ENCODE results near the gene CHAC2.
"Not testable (repeated sequence)": the region's sequence is repeated elsewhere in the genome, so short reads cannot be mapped to it uniquely, and the experiment has no call there.

Gene CHAC2

GRCh38 chr2:53767405-53768241, at the start of gene CHAC2:
CHAC2 (plus strand) TSS chr2:53767804; CDS start chr2:53767887, 83 bp downstream.
- peaks cover 7 to 12% (median 10%) of the 10 kb centered on the region in 5 donors for H3K36me3 ChIP-seq (ENCODE audit: control insufficient read depth in 5 of 5, insufficient read depth in 5 of 5, low read length in 5 of 5)
- H3K9me3 ChIP-seq (ENCODE audit: control insufficient read depth in 5 of 5, low read length in 5 of 5) = no peaks in the 10 kb centered on the region
- H3K27me3 ChIP-seq (ENCODE audit: control insufficient read depth in 5 of 5, insufficient read depth in 4 of 5, low read length in 5 of 5) = no peaks in the 10 kb centered on the region
- H3K4me3 ChIP-seq (ENCODE audit: low read depth in 1 of 5, low read length in 5 of 5) = peak within 1 kb of the TSS; percentile 75 to 95 (median 92)
- peaks cover 0 to 17% (median 12%) of the 10 kb centered on the region in 5 donors for H3K4me1 ChIP-seq (ENCODE audit: control insufficient read depth in 5 of 5, insufficient read depth in 5 of 5, low read length in 5 of 5)
- H3K9ac ChIP-seq (ENCODE audit: low read length in 5 of 5) = peak within 1 kb of the TSS; percentile 76 to 95 (median 85)
- peak within 1 kb of the TSS; percentile 71 for H3K27ac ChIP-seq (ENCODE audit: low read depth, low read length)

GRCh38 chr2:53720944-53721343, 46.7 kb upstream of the CHAC2 start:
- H3K27ac ChIP-seq (ENCODE audit: low read depth, low read length); H3K27me3 ChIP-seq (ENCODE audit: control insufficient read depth in 5 of 5, insufficient read depth in 4 of 5, low read length in 5 of 5); H3K36me3 ChIP-seq (ENCODE audit: control insufficient read depth in 5 of 5, insufficient read depth in 5 of 5, low read length in 5 of 5); H3K4me3 ChIP-seq (ENCODE audit: low read depth in 1 of 5, low read length in 5 of 5); H3K9ac ChIP-seq (ENCODE audit: low read length in 5 of 5); H3K4me1 ChIP-seq (ENCODE audit: control insufficient read depth in 5 of 5, insufficient read depth in 5 of 5, low read length in 5 of 5); H3K9me3 ChIP-seq (ENCODE audit: control insufficient read depth in 5 of 5, low read length in 5 of 5): not testable (repeated sequence)

- H3K9me3 ChIP-seq (ENCODE audit: control insufficient read depth in 5 of 5, low read length in 5 of 5) = no peaks in the 10 kb centered on the region
- H3K9ac ChIP-seq (ENCODE audit: low read length in 5 of 5) = no peak overlapping the region
- no peak overlapping the region for H3K4me3 ChIP-seq (ENCODE audit: low read depth in 1 of 5, low read length in 5 of 5)
- H3K27me3 ChIP-seq (ENCODE audit: control insufficient read depth in 5 of 5, insufficient read depth in 4 of 5, low read length in 5 of 5) = no peaks in the 10 kb centered on the region
- H3K36me3 ChIP-seq (ENCODE audit: control insufficient read depth in 5 of 5, insufficient read depth in 5 of 5, low read length in 5 of 5) = peaks cover 0 to 13% (median 7%) of the 10 kb centered on the region in 5 donors
- H3K4me1 ChIP-seq (ENCODE audit: control insufficient read depth in 5 of 5, insufficient read depth in 5 of 5, low read length in 5 of 5) = no peaks in the 10 kb centered on the region
- no peak overlapping the region for H3K27ac ChIP-seq (ENCODE audit: low read depth, low read length)
Measured at GRCh38 chr2:53724536-53724935, 43.1 kb upstream of the CHAC2 start.

GRCh38 chr2:53725662-53726061, 41.9 kb upstream of the CHAC2 start:
- peaks cover 3 to 20% (median 9%) of the 10 kb centered on the region in 5 donors for H3K36me3 ChIP-seq (ENCODE audit: control insufficient read depth in 5 of 5, insufficient read depth in 5 of 5, low read length in 5 of 5)

GRCh38 chr2:53727921-53728320, 39.7 kb upstream of the CHAC2 start:
- peaks cover 3 to 22% (median 9%) of the 10 kb centered on the region in 5 donors for H3K36me3 ChIP-seq (ENCODE audit: control insufficient read depth in 5 of 5, insufficient read depth in 5 of 5, low read length in 5 of 5)
- H3K9ac ChIP-seq (ENCODE audit: low read length in 5 of 5) = no peak overlapping the region
- no peaks in the 10 kb centered on the region for H3K9me3 ChIP-seq (ENCODE audit: control insufficient read depth in 5 of 5, low read length in 5 of 5)
- H3K27me3 ChIP-seq (ENCODE audit: control insufficient read depth in 5 of 5, insufficient read depth in 4 of 5, low read length in 5 of 5) = no peaks in the 10 kb centered on the region
- no peaks in the 10 kb centered on the region for H3K4me1 ChIP-seq (ENCODE audit: control insufficient read depth in 5 of 5, insufficient read depth in 5 of 5, low read length in 5 of 5)
- no peak overlapping the region for H3K4me3 ChIP-seq (ENCODE audit: low read depth in 1 of 5, low read length in 5 of 5)
- H3K27ac ChIP-seq (ENCODE audit: low read depth, low read length) = no peak overlapping the region

More at GRCh38 chr2:53725662-53726061, 41.9 kb upstream of the CHAC2 start:
- H3K4me1 ChIP-seq (ENCODE audit: control insufficient read depth in 5 of 5, insufficient read depth in 5 of 5, low read length in 5 of 5) = no peaks in the 10 kb centered on the region
- no peaks in the 10 kb centered on the region for H3K27me3 ChIP-seq (ENCODE audit: control insufficient read depth in 5 of 5, insufficient read depth in 4 of 5, low read length in 5 of 5)
- H3K4me3 ChIP-seq (ENCODE audit: low read depth in 1 of 5, low read length in 5 of 5) = no peak overlapping the region
- no peaks in the 10 kb centered on the region for H3K9me3 ChIP-seq (ENCODE audit: control insufficient read depth in 5 of 5, low read length in 5 of 5)
- no peak overlapping the region for H3K9ac ChIP-seq (ENCODE audit: low read length in 5 of 5)
- no peak overlapping the region for H3K27ac ChIP-seq (ENCODE audit: low read depth, low read length)

GRCh38 chr2:53729143-53729762, 38.4 kb upstream of the CHAC2 start:
- no peaks in the 10 kb centered on the region for H3K9me3 ChIP-seq (ENCODE audit: control insufficient read depth in 5 of 5, low read length in 5 of 5)
- peaks cover 3 to 22% (median 12%) of the 10 kb centered on the region in 5 donors for H3K36me3 ChIP-seq (ENCODE audit: control insufficient read depth in 5 of 5, insufficient read depth in 5 of 5, low read length in 5 of 5)
- H3K4me1 ChIP-seq (ENCODE audit: control insufficient read depth in 5 of 5, insufficient read depth in 5 of 5, low read length in 5 of 5) = no peaks in the 10 kb centered on the region
- H3K27me3 ChIP-seq (ENCODE audit: control insufficient read depth in 5 of 5, insufficient read depth in 4 of 5, low read length in 5 of 5) = no peaks in the 10 kb centered on the region
- H3K4me3 ChIP-seq (ENCODE audit: low read depth in 1 of 5, low read length in 5 of 5) = no peak overlapping the region
- no peak overlapping the region for H3K9ac ChIP-seq (ENCODE audit: low read length in 5 of 5)
- H3K27ac ChIP-seq (ENCODE audit: low read depth, low read length) = no peak overlapping the region

- peaks cover 0 to 24% (median 10%) of the 10 kb centered on the region in 5 donors for H3K4me1 ChIP-seq (ENCODE audit: control insufficient read depth in 5 of 5, insufficient read depth in 5 of 5, low read length in 5 of 5)
- H3K4me3 ChIP-seq (ENCODE audit: low read depth in 1 of 5, low read length in 5 of 5) = no peak overlapping the region
- H3K9ac ChIP-seq (ENCODE audit: low read length in 5 of 5) = no peak overlapping the region
- H3K36me3 ChIP-seq (ENCODE audit: control insufficient read depth in 5 of 5, insufficient read depth in 5 of 5, low read length in 5 of 5) = peaks cover 0 to 9% (median 6%) of the 10 kb centered on the region in 5 donors
- no peaks in the 10 kb centered on the region for H3K9me3 ChIP-seq (ENCODE audit: control insufficient read depth in 5 of 5, low read length in 5 of 5)
- no peaks in the 10 kb centered on the region for H3K27me3 ChIP-seq (ENCODE audit: control insufficient read depth in 5 of 5, insufficient read depth in 4 of 5, low read length in 5 of 5)
- no peak overlapping the region for H3K27ac ChIP-seq (ENCODE audit: low read depth, low read length)
Measured at GRCh38 chr2:53737091-53737490, 30.5 kb upstream of the CHAC2 start.

GRCh38 chr2:53739032-53739431, 28.6 kb upstream of the CHAC2 start:
- H3K27me3 ChIP-seq (ENCODE audit: control insufficient read depth in 5 of 5, insufficient read depth in 4 of 5, low read length in 5 of 5) = no peaks in the 10 kb centered on the region
- H3K4me1 ChIP-seq (ENCODE audit: control insufficient read depth in 5 of 5, insufficient read depth in 5 of 5, low read length in 5 of 5) = peaks cover 0 to 24% (median 10%) of the 10 kb centered on the region in 5 donors
- H3K36me3 ChIP-seq (ENCODE audit: control insufficient read depth in 5 of 5, insufficient read depth in 5 of 5, low read length in 5 of 5) = peaks cover 0 to 5% (median 3%) of the 10 kb centered on the region in 5 donors
- H3K9me3 ChIP-seq (ENCODE audit: control insufficient read depth in 5 of 5, low read length in 5 of 5) = no peaks in the 10 kb centered on the region
- no peak overlapping the region for H3K27ac ChIP-seq (ENCODE audit: low read depth, low read length)
- peak overlapping the region in 4 of 5 donors; percentile 30 to 60 (median 44) for H3K4me3 ChIP-seq (ENCODE audit: low read depth in 1 of 5, low read length in 5 of 5)
- H3K9ac ChIP-seq (ENCODE audit: low read length in 5 of 5) = peak overlapping the region in 1 of 5 donors; percentile 7

- Histone ChIP-seq H3K27me3 (ENCODE audit: control insufficient read depth in 5 of 5, insufficient read depth in 4 of 5, low read length in 5 of 5) (no peaks in the 10 kb centered on the region), H3K9ac (ENCODE audit: low read length in 5 of 5) (peak overlapping the region in 1 of 5 donors; percentile 51), H3K9me3 (ENCODE audit: control insufficient read depth in 5 of 5, low read length in 5 of 5) (no peaks in the 10 kb centered on the region), H3K4me1 (ENCODE audit: control insufficient read depth in 5 of 5, insufficient read depth in 5 of 5, low read length in 5 of 5) (peaks cover 0 to 30% (median 10%) of the 10 kb centered on the region in 5 donors), H3K36me3 (ENCODE audit: control insufficient read depth in 5 of 5, insufficient read depth in 5 of 5, low read length in 5 of 5) (peaks cover 0 to 4% (median 3%) of the 10 kb centered on the region in 5 donors), H3K4me3 (ENCODE audit: low read depth in 1 of 5, low read length in 5 of 5) (peak overlapping the region in 1 of 5 donors; percentile 60), H3K27ac (ENCODE audit: low read depth, low read length) (no peak overlapping the region)
Measured at GRCh38 chr2:53740170-53740569, 27.4 kb upstream of the CHAC2 start.
